Karpas-422 (cell line): ENCODE data around the gene HELLS. TPM values are rescaled to one million over a fixed set of nuclear protein-coding genes. Genes with fewer than 3 reads are reported as not detected.

Source experiments
- DNase-seq: peaks from one replicate; pipeline ENCODE4 v3.0.0-alpha.2; 2015
- H2AFZ ChIP-seq: fragments of 200-600 bp; sonication (generic); 2 replicates; pipeline ENCODE4 v1.6.1; 2014; ENCODE audit warnings: antibody characterized with exemption, low read length, mixed read lengths
- H3K27ac ChIP-seq: fragments of 200-600 bp; sonication (generic); 2 replicates; pipeline ENCODE4 v1.5.1; 2014; ENCODE audit warnings: mild to moderate bottlenecking, low read length, moderate library complexity
- H3K27me3 ChIP-seq: fragments of 200-600 bp; sonication (generic); 2 replicates; pipeline ENCODE4 v1.6.1; 2014; ENCODE audit warnings: low read length, mixed read lengths
- H3K36me3 ChIP-seq: fragments of 200-600 bp; sonication (generic); 2 replicates; pipeline ENCODE4 v1.6.1; 2014; ENCODE audit warnings: low read length, mixed read lengths; ENCODE audit not compliant: insufficient read depth
- H3K4me1 ChIP-seq: fragments of 200-600 bp; sonication (generic); 2 replicates; pipeline ENCODE4 v1.6.1; 2014; ENCODE audit warnings: mild to moderate bottlenecking, low read length, mixed read lengths
- H3K4me2 ChIP-seq: fragments of 200-600 bp; sonication (generic); 2 replicates; pipeline ENCODE4 v1.6.1; 2014; ENCODE audit warnings: low read length, low read depth, mild to moderate bottlenecking; ENCODE audit not compliant: poor library complexity, severe bottlenecking
- H3K4me3 ChIP-seq: fragments of 200-600 bp; sonication (generic); 2 replicates; pipeline ENCODE4 v1.5.1; 2014; ENCODE audit warnings: mild to moderate bottlenecking, antibody characterized with exemption, low read length, mixed read lengths
- H3K79me2 ChIP-seq: fragments of 200-600 bp; sonication (generic); 2 replicates; pipeline ENCODE4 v1.6.1; 2014; ENCODE audit warnings: mild to moderate bottlenecking, low read length, mixed read lengths
- H3K9ac ChIP-seq: fragments of 200-600 bp; sonication (generic); 2 replicates; pipeline ENCODE4 v1.6.0; 2014; ENCODE audit warnings: low read length
- H3K9me2 ChIP-seq: fragments of 200-600 bp; sonication (generic), shearing (Covaris generic); replicated peaks from 2 replicates; pipeline ENCODE4 v1.6.0; 2014; ENCODE audit warnings: mild to moderate bottlenecking, low read length, moderate library complexity; ENCODE audit not compliant: insufficient read depth
- H3K9me3 ChIP-seq: fragments of 300-700, 200-600 bp; sonication (generic); 2 replicates; pipeline ENCODE4 v1.6.1; 2014; ENCODE audit warnings: low read length, mixed read lengths
- H4K20me1 ChIP-seq: fragments of 200-600 bp; sonication (generic); 2 replicates; pipeline ENCODE4 v1.6.1; 2014; ENCODE audit warnings: mild to moderate bottlenecking, antibody characterized with exemption, low read length, low read depth; ENCODE audit not compliant: insufficient read depth
- total RNA-seq: library from RNA; depleted of rRNA; stranded (reverse); fragments of >200 nt; shearing (Covaris generic); gene quantifications from 2 replicates; pipeline ENCODE4 v1.2.3, GENCODE V29; 2014; ENCODE audit warnings: low replicate concordance; rRNA removed

The HELLS gene
- total RNA-seq, 1 experiment from 2014 or later, result 41.2 TPM

GRCh38 chr10:94639902-94640301 is 94.3 kb downstream of the HELLS start:
- H3K9me2 ChIP-seq, result no peaks in the 10 kb centered on the region
- no peak overlapping the region for H3K9ac ChIP-seq
- no peaks in the 10 kb centered on the region for H3K36me3 ChIP-seq
- no peak overlapping the region for H3K27ac ChIP-seq
- H3K79me2 ChIP-seq, result no peaks in the 10 kb centered on the region
- H3K4me3 ChIP-seq, result no peak overlapping the region
- H4K20me1 ChIP-seq, result no peaks in the 10 kb centered on the region
- H3K4me2 ChIP-seq, result no peak overlapping the region
- H3K4me1 ChIP-seq, result no peaks in the 10 kb centered on the region
- no peak for DNase-seq
- H3K27me3 ChIP-seq, result no peaks in the 10 kb centered on the region
- no peak overlapping the region for H2AFZ ChIP-seq
- no peaks in the 10 kb centered on the region for H3K9me3 ChIP-seq

GRCh38 chr10:94640562-94640961 is 95.0 kb downstream of the HELLS start:
- no peaks in the 10 kb centered on the region for H3K27me3 ChIP-seq
- no peak overlapping the region for H2AFZ ChIP-seq
- no peaks in the 10 kb centered on the region for H3K36me3 ChIP-seq
- H3K9me3 ChIP-seq, result no peaks in the 10 kb centered on the region
- H3K4me1 ChIP-seq, result no peaks in the 10 kb centered on the region
- H3K79me2 ChIP-seq, result no peaks in the 10 kb centered on the region
- no peak overlapping the region for H3K9ac ChIP-seq
- no peak overlapping the region for H3K4me3 ChIP-seq
- H3K27ac ChIP-seq, result no peak overlapping the region
- H3K4me2 ChIP-seq, result no peak overlapping the region
- no peaks in the 10 kb centered on the region for H3K9me2 ChIP-seq
- no peak for DNase-seq
- H4K20me1 ChIP-seq, result no peaks in the 10 kb centered on the region

- H4K20me1 ChIP-seq, result no peaks in the 10 kb centered on the region
- H3K4me1 ChIP-seq, result no peaks in the 10 kb centered on the region
- no peak for DNase-seq
- no peak overlapping the region for H3K9ac ChIP-seq
- H3K4me3 ChIP-seq, result no peak overlapping the region
- no peaks in the 10 kb centered on the region for H3K79me2 ChIP-seq
- no peaks in the 10 kb centered on the region for H3K9me2 ChIP-seq
- H3K27ac ChIP-seq, result no peak overlapping the region
- no peaks in the 10 kb centered on the region for H3K27me3 ChIP-seq
- H3K9me3 ChIP-seq, result no peaks in the 10 kb centered on the region
- no peak overlapping the region for H3K4me2 ChIP-seq
- H2AFZ ChIP-seq, result no peak overlapping the region
- H3K36me3 ChIP-seq, result no peaks in the 10 kb centered on the region
Observed at GRCh38 chr10:94641480-94641879, 95.9 kb downstream of the HELLS start.

GRCh38 chr10:94644352-94644751 is 98.8 kb downstream of the HELLS start:
- Histone ChIP-seq H3K9me3 (no peaks in the 10 kb centered on the region), H3K27me3 (no peaks in the 10 kb centered on the region), H3K9ac (no peak overlapping the region), H3K4me3 (no peak overlapping the region), H3K27ac (no peak overlapping the region), H3K4me2 (no peak overlapping the region), H3K79me2 (no peaks in the 10 kb centered on the region), H4K20me1 (no peaks in the 10 kb centered on the region), H3K36me3 (no peaks in the 10 kb centered on the region), H2AFZ (no peak overlapping the region), H3K4me1 (no peaks in the 10 kb centered on the region), H3K9me2 (no peaks in the 10 kb centered on the region)
- no peak for DNase-seq

- no peaks in the 10 kb centered on the region for H3K79me2 ChIP-seq
- no peaks in the 10 kb centered on the region for H4K20me1 ChIP-seq
- no peaks in the 10 kb centered on the region for H3K4me1 ChIP-seq
- H3K4me3 ChIP-seq, result no peak overlapping the region
- no peak overlapping the region for H3K27ac ChIP-seq
- no peak for DNase-seq
- H3K4me2 ChIP-seq, result no peak overlapping the region
- no peaks in the 10 kb centered on the region for H3K9me2 ChIP-seq
- no peak overlapping the region for H3K9ac ChIP-seq
- no peaks in the 10 kb centered on the region for H3K27me3 ChIP-seq
- H3K36me3 ChIP-seq, result no peaks in the 10 kb centered on the region
- H3K9me3 ChIP-seq, result no peaks in the 10 kb centered on the region
- no peak overlapping the region for H2AFZ ChIP-seq
Observed at GRCh38 chr10:94645285-94645684, 99.7 kb downstream of the HELLS start.

Other genes starting within 250 kb of the HELLS start
- 12.8 and 25.5 TPM in 2 replicates for gene NOC3L, start 182.8 kb upstream of the HELLS start, total RNA-seq
- not detected in 2 replicates for gene TBC1D12, start 143.2 kb upstream of the HELLS start, total RNA-seq
- not detected in 2 replicates for gene CYP2C18, start 137.9 kb downstream of the HELLS start, total RNA-seq
- gene CYP2C19, start 216.9 kb downstream of the HELLS start, total RNA-seq, result not detected in 2 replicates